SK-N-SH treated with all-trans-retinoic acid at 6 μM for 48 hours (cell line): ENCODE data around the gene CD52.

Experiments
- ATAC-seq: fragments of 200-7000 bp; cut with Tn5 transposase; 3 replicates; pipeline ENCODE4 v1.9.1; 2020; ENCODE audit warnings: mild to moderate bottlenecking, moderate library complexity
- ARNTL ChIP-seq: fragments of 450-650 bp; formaldehyde crosslinking; IDR thresholded peaks from 2 replicates; pipeline ENCODE4 v1.5.0; 2020; ENCODE audit warnings: low read depth, mild to moderate bottlenecking, moderate library complexity, borderline replicate concordance
- BACH2 ChIP-seq: fragments of 250-450 bp; sonication (Bioruptor Pico); IDR thresholded peaks from 2 replicates; pipeline ENCODE4 v1.9.0; 2021; ENCODE audit warnings: mild to moderate bottlenecking, borderline replicate concordance
- CSDC2 ChIP-seq: fragments of 250-450 bp; sonication (Bioruptor Pico); IDR thresholded peaks from 2 replicates; pipeline ENCODE4 v1.5.0; 2020; ENCODE audit warnings: mild to moderate bottlenecking, moderate library complexity
- ESRRG ChIP-seq: fragments of 250-450 bp; sonication (Bioruptor Pico); IDR thresholded peaks from 2 replicates; pipeline ENCODE4 v1.6.1; 2021; ENCODE audit warnings: mild to moderate bottlenecking
- GLIS3 ChIP-seq: fragments of 250-450 bp; sonication (Bioruptor Pico); IDR thresholded peaks from 2 replicates; pipeline ENCODE4 v1.5.0; 2020; ENCODE audit warnings: mild to moderate bottlenecking, moderate library complexity
- OSR1 ChIP-seq: fragments of 250-450 bp; sonication (Bioruptor Pico); IDR thresholded peaks from 2 replicates; pipeline ENCODE4 v1.8.0; 2022; ENCODE audit warnings: moderate library complexity, mild to moderate bottlenecking, inconsistent platforms
- SNAI2 ChIP-seq: fragments of 250-450 bp; sonication (Bioruptor Pico); IDR thresholded peaks from 2 replicates; pipeline ENCODE4 v1.5.0; 2020; ENCODE audit warnings: mild to moderate bottlenecking, moderate library complexity
- TCF4 ChIP-seq: fragments of 250-450 bp; sonication (Bioruptor Pico); IDR thresholded peaks from 2 replicates; pipeline ENCODE4 v1.8.0; 2021; ENCODE audit warnings: mild to moderate bottlenecking, moderate library complexity, borderline replicate concordance
- TOX ChIP-seq: fragments of 250-450 bp; sonication (Bioruptor Pico); IDR thresholded peaks from 2 replicates; pipeline ENCODE4 v1.8.0; 2021; ENCODE audit warnings: mild to moderate bottlenecking, moderate library complexity, borderline replicate concordance
- ZC3H10 ChIP-seq: fragments of 250-450 bp; sonication (Bioruptor Pico); IDR thresholded peaks from 2 replicates; pipeline ENCODE4 v1.5.1; 2021; ENCODE audit warnings: mild to moderate bottlenecking, moderate library complexity
- ZFP3 ChIP-seq: fragments of 250-450 bp; sonication (Bioruptor Pico); IDR thresholded peaks from 2 replicates; pipeline ENCODE4 v1.5.0; 2020; ENCODE audit warnings: mild to moderate bottlenecking, moderate library complexity
- ZNF565 ChIP-seq: fragments of 450-650 bp; formaldehyde crosslinking; conservative IDR thresholded peaks from 2 replicates; pipeline ENCODE4 v1.5.0; 2020; ENCODE audit warnings: low read depth, mild to moderate bottlenecking, moderate library complexity
- ZNF70 ChIP-seq: fragments of 450-650 bp; formaldehyde crosslinking; IDR thresholded peaks from 2 replicates; pipeline ENCODE4 v1.5.0; 2020; ENCODE audit warnings: mild to moderate bottlenecking, moderate library complexity
- ZNF8 ChIP-seq: fragments of 450-650 bp; formaldehyde crosslinking; IDR thresholded peaks from 2 replicates; pipeline ENCODE4 v1.5.0; 2020; ENCODE audit warnings: mild to moderate bottlenecking, moderate library complexity
- TF ChIP-seq, protein P1 (sequence below): fragments of 250-450 bp; sonication (Bioruptor Pico); IDR thresholded peaks from 2 replicates; pipeline ENCODE4 v1.8.0; 2020; ENCODE audit warnings: mild to moderate bottlenecking, moderate library complexity, borderline replicate concordance
- TF ChIP-seq, protein P2 (sequence below): fragments of 250-450 bp; sonication (Bioruptor Pico); IDR thresholded peaks from 2 replicates; pipeline ENCODE4 v1.5.1; 2020; ENCODE audit warnings: low read depth, mild to moderate bottlenecking, moderate library complexity
- TF ChIP-seq, protein P3 (sequence below): fragments of 250-450 bp; sonication (Bioruptor Pico); IDR thresholded peaks from 2 replicates; pipeline ENCODE4 v1.8.0; 2021; ENCODE audit warnings: low read depth, mild to moderate bottlenecking, moderate library complexity, borderline replicate concordance
- TF ChIP-seq, protein P4 (sequence below): fragments of 250-450 bp; sonication (Bioruptor Pico); IDR thresholded peaks from 2 replicates; pipeline ENCODE4 v1.5.0; 2020; ENCODE audit warnings: mild to moderate bottlenecking, moderate library complexity

The CD52 gene

DNA sequence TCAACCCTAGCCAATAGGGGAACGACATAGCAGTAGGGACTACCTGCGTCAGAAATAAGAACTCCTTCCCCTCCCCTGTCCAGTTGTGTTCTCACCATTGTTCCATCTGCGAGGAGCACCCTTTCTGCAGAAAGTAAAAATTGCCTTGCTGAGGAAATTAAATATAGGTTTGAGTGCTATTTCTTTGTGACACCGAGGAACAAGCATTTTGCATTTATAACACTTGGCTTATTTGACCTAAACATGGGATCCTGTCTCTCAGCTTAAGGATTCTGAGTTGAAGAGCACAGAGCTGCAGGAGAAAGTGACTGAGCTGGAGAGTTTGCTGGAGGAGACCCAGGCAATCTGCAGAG lies 48.6 kb upstream of the CD52 start:
- ATAC-seq, result no peak
- no peak for TF ChIP-seq OSR1 (CRISPR knock-in tag)
- TF ChIP-seq TOX (CRISPR knock-in tag), result no peak
- no peak for TF ChIP-seq ZNF565 (CRISPR knock-in tag)
- TF ChIP-seq BACH2 (CRISPR knock-in tag), result no peak
- TF ChIP-seq GLIS3 (CRISPR knock-in tag), result no peak
- TF ChIP-seq ZFP3, result no peak
- TF ChIP-seq ARNTL (CRISPR knock-in tag), result no peak
- TF ChIP-seq, protein P1, sequence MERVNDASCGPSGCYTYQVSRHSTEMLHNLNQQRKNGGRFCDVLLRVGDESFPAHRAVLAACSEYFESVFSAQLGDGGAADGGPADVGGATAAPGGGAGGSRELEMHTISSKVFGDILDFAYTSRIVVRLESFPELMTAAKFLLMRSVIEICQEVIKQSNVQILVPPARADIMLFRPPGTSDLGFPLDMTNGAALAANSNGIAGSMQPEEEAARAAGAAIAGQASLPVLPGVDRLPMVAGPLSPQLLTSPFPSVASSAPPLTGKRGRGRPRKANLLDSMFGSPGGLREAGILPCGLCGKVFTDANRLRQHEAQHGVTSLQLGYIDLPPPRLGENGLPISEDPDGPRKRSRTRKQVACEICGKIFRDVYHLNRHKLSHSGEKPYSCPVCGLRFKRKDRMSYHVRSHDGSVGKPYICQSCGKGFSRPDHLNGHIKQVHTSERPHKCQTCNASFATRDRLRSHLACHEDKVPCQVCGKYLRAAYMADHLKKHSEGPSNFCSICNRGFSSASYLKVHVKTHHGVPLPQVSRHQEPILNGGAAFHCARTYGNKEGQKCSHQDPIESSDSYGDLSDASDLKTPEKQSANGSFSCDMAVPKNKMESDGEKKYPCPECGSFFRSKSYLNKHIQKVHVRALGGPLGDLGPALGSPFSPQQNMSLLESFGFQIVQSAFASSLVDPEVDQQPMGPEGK (CRISPR knock-in tag), result no peak
- no peak for TF ChIP-seq ZC3H10 (CRISPR knock-in tag)
- TF ChIP-seq ZNF8 (CRISPR knock-in tag), result no peak
- TF ChIP-seq CSDC2 (CRISPR knock-in tag), result no peak

DNA sequence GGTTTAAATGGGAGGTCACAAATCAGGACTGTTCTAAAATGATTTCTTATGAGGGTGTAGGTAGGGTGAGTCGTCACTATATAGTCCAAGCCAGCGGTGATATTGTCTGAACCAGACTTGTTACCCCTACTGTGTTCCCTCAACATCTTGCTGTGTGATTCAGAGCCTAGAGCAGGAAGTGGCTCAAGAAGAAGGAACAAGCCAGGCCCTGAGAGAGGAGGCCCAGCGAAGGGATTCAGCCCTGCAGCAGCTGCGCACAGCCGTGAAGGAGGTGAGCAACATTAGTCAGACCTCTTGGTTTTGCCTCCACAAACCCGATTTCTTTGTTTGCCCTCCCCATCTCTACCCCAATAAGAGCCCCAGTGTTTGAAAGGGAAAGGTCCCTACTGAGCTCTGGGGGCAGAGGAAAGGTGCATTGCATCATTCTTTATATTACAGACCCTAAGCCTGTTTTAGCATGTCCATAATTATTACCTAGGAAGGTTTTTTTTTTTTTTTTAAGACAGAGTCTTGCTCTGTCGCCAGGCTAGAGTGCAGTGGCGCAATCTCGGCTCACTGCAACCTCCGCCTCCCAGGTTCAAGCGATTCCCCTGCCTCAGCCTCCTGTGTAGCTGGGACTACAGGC lies 42.8 kb upstream of the CD52 start:
- TF ChIP-seq ESRRG, result no peak
- no peak for TF ChIP-seq ARNTL (CRISPR knock-in tag)
- TF ChIP-seq ZNF8 (CRISPR knock-in tag), result no peak
- no peak for TF ChIP-seq BACH2 (CRISPR knock-in tag)
- no peak for TF ChIP-seq TCF4 (CRISPR knock-in tag)
- TF ChIP-seq, protein P2, sequence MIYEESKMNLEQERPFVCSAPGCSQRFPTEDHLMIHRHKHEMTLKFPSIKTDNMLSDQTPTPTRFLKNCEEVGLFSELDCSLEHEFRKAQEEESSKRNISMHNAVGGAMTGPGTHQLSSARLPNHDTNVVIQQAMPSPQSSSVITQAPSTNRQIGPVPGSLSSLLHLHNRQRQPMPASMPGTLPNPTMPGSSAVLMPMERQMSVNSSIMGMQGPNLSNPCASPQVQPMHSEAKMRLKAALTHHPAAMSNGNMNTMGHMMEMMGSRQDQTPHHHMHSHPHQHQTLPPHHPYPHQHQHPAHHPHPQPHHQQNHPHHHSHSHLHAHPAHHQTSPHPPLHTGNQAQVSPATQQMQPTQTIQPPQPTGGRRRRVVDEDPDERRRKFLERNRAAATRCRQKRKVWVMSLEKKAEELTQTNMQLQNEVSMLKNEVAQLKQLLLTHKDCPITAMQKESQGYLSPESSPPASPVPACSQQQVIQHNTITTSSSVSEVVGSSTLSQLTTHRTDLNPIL (CRISPR knock-in tag), result no peak
- no peak for TF ChIP-seq CSDC2 (CRISPR knock-in tag)
- TF ChIP-seq ZNF565 (CRISPR knock-in tag), result no peak
- TF ChIP-seq TOX (CRISPR knock-in tag), result no peak
- no peak for TF ChIP-seq ZNF70
- no peak for TF ChIP-seq SNAI2 (CRISPR knock-in tag)
- TF ChIP-seq, protein P3, sequence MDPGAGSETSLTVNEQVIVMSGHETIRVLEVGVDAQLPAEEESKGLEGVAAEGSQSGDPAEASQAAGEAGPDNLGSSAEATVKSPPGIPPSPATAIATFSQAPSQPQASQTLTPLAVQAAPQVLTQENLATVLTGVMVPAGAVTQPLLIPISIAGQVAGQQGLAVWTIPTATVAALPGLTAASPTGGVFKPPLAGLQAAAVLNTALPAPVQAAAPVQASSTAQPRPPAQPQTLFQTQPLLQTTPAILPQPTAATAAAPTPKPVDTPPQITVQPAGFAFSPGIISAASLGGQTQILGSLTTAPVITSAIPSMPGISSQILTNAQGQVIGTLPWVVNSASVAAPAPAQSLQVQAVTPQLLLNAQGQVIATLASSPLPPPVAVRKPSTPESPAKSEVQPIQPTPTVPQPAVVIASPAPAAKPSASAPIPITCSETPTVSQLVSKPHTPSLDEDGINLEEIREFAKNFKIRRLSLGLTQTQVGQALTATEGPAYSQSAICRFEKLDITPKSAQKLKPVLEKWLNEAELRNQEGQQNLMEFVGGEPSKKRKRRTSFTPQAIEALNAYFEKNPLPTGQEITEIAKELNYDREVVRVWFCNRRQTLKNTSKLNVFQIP (CRISPR knock-in tag), result no peak
- TF ChIP-seq OSR1 (CRISPR knock-in tag), result no peak
- TF ChIP-seq, protein P4, sequence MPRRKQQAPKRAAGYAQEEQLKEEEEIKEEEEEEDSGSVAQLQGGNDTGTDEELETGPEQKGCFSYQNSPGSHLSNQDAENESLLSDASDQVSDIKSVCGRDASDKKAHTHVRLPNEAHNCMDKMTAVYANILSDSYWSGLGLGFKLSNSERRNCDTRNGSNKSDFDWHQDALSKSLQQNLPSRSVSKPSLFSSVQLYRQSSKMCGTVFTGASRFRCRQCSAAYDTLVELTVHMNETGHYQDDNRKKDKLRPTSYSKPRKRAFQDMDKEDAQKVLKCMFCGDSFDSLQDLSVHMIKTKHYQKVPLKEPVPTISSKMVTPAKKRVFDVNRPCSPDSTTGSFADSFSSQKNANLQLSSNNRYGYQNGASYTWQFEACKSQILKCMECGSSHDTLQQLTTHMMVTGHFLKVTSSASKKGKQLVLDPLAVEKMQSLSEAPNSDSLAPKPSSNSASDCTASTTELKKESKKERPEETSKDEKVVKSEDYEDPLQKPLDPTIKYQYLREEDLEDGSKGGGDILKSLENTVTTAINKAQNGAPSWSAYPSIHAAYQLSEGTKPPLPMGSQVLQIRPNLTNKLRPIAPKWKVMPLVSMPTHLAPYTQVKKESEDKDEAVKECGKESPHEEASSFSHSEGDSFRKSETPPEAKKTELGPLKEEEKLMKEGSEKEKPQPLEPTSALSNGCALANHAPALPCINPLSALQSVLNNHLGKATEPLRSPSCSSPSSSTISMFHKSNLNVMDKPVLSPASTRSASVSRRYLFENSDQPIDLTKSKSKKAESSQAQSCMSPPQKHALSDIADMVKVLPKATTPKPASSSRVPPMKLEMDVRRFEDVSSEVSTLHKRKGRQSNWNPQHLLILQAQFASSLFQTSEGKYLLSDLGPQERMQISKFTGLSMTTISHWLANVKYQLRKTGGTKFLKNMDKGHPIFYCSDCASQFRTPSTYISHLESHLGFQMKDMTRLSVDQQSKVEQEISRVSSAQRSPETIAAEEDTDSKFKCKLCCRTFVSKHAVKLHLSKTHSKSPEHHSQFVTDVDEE, result no peak
- TF ChIP-seq, protein P1 (CRISPR knock-in tag), result no peak
- TF ChIP-seq ZFP3, result no peak
- TF ChIP-seq, all 23 proteins: peak for 0
- ATAC-seq, result no peak
